OCI-M1 (cell line): ENCODE data around the gene TNFAIP8L3.
A peak's percentile ranks its signal among the peaks of the same experiment; 100 is the strongest.

Experiments
- DNase-seq: peaks from one replicate; lab custom pipeline; 2025; lab: John Stamatoyannopoulos, UW

The TNFAIP8L3 gene

DNA sequence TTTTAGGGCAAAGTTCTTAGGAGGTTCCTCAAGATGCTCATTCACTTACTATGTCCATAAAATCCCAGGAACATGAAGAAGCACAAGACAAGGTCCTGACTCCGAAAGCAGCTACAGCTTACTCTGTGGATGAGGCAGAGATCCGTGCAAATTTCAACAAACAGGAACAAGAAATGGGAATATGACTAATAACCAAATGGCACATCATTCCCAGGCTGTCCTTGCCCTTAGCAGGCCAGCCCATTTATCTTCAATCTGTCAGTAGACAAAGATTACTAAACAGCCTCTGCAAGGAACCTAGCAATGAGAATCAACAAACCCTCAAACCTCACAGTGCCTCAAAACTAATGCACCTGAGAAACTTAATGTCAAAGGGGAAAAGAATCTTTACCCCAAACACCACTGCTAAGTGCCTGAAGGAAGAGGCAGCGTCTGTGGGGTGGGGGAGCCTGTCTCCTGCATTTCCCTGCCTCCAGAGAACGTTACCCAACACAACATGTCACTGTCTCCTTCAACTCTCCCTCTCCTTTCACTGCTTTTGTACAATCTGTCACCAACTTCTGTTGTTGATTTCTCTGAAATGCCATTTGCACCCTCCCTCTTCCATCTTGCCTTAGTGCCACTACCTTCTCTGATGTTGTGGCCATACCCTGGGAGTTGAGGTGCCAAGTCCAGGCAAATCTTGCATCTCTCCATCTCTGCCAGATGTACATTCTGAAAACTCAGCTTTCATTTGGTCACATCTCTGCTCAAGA, 4.8 kb downstream of the TNFAIP8L3 start:
- DNase-seq = no peak

DNA sequence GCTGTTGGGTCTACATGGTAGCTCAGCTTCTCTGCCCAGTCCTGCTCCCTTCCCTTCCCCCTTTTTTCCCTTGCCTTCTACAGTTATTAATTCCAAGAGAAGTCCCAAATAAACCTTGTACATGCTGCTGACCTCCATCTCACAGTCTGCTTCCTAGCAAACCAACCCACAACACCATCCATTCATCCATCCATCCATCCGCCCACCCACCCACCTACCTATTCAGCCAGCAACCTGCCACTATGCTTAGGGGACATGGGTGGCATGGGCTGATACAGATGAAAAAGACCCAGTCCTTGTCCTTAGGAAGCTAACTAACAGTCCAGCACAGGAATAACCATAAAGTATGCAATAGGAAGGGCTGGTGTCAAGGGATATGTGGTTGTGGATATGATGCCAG, 5.7 kb downstream of the TNFAIP8L3 start:
- no peak for DNase-seq

DNA sequence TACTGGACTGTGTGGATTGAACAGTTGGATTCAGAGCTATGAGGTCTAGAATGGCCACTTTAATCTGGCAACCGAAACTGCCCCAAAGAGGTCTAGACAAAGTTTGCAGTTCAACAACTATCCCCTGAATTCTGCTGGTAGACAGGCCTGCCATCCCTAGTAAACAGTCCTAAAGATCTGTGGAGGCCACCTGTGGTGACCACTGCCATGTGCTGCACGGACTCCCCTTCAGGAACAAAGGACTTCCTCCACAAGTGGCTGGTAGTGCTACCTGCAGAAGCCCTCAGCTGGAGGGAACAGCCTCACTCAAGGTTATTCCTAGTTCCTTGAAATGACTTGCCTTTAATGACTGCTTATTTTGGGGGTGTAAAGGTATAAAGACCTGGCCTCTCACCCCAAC, 6.1 kb downstream of the TNFAIP8L3 start:
- no peak for DNase-seq

DNA sequence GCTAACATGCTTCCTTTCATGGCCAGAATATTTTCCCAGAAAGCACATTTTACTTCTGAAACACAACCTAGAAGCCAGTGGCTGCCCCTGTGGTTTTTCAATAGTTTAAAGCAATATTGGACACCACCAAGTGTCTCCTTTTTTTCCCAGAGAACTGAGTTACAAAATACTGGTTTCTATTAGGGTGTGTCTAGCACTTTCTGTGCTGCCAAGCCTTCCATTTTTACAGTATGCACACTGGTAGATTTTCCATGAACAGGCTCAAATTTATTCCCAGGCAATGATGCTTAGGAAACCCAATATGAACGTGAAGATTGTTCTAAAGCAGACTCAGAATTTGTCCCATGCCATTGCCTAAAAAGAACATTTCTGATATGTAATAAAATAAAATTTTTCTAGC, 7.2 kb downstream of the TNFAIP8L3 start:
- no peak for DNase-seq

DNA sequence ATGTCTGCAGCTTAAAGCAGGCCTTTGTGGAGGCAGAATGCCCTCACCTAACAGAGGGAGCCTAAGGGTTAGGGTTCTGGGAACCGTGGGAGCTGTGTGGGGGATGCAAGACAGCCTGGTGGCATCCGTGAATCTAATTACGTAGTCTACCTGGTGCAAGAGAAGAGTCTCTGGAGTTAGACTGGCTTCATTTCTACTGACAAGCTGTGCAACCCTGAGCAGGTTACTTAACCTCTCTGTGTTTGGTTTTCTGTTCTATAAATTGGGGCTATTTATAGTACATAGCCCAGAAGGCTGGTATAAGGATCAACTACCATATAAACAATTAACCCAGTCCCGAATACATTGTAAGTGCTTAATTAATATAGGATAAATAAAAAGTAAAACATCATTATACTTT, 8.3 kb downstream of the TNFAIP8L3 start:
- no peak for DNase-seq

DNA sequence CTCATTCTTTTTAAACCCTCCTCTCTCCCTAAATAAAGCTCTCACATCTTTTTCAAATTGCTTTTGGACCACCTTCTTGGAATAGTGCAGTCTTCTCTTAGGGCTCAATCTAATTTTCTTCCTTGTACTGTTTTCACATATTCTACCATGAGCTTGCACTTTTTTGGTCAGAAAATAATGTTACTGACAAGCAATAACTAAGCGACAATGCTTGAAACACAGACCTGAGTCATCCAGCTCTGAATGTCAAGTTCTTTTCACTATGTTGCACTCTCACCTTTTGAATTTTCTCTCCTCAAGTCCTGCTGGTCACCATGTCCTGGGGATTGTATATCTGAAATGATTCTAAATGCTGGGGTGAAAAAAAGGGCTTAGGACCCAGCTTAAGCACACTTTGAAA, 8.9 kb downstream of the TNFAIP8L3 start:
- DNase-seq = no peak

DNA sequence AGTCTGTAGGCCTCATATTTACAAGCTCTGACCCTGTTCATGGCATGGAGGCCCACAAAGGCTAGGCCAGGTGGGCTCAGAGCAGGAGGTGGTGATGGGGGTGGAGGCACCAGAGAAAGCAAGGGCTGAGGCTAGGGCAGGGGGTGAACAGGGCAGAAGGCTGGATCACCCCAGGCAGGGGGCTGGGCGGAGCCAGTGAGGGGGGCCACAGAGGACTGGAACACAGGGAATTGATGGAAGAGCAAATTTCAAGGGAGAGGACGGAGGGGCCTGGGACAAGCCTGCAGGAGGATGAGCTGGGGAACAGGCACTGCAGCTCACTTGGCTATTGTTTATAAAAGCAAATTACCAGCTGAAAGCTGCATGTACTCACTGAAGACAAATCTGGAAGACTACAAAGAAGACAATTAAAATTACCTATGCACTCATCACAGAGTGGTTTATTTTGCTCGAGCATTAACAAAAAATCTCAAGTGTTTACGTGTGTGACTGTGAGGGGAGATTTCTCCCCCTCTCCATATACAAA, 11.0 kb downstream of the TNFAIP8L3 start:
- no peak for DNase-seq

DNA sequence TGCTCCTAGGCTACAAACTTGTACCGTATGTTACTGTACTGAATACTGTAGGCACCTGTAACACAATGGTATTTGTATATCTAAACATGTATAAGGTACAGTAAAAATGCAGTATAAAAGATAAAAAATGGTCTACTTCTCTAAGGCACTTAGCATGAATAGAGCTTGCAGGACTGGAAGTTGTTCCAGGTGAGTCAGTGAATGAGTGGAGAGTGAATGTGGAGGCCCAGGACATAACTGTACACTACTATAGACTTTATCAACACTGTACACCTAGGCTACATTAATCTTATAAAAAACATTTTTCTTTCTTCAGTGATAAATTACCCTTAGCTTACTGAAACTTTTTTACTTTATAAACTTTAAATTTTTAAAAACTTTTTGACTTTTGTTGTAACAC, 12.5 kb downstream of the TNFAIP8L3 start:
- no peak for DNase-seq

DNA sequence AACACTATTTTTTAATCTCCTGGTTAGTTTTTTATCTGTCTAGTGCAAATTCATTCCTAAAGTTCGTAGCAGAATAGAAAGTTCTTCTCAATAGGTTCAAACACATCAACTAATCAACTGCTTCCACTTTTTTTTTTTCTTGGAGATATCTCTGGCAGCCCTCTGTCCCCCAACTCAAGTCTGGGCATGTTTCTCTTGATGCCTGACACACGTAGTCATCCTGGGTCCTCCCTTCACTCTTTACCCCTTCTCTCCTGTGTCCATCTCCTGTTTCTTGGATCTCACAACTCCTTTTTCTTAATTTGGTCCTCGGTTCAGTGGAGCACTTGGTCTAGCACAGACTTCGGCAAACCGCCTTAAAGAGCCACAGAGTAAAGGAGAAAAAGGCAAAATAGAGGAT, 14.4 kb downstream of the TNFAIP8L3 start:
- no peak for DNase-seq

DNA sequence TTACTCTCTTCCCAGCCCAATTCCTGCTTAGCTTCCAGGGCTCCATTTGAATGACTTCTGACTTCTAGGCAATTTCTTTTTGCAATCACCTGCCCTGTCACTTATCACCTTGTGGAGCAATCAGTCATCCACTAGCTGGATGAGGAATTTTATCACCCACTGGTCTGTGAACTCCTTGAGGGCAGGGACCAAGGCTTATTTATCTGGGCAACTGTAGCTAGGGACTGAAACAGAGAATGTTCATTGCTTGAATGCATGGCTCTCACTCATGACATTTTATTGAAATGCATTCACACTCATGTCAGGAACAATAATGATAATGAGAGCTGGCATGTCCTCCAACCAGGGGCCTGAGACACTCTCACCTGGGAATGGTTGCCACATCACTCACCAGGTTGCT, 15.5 kb downstream of the TNFAIP8L3 start:
- no peak for DNase-seq

DNA sequence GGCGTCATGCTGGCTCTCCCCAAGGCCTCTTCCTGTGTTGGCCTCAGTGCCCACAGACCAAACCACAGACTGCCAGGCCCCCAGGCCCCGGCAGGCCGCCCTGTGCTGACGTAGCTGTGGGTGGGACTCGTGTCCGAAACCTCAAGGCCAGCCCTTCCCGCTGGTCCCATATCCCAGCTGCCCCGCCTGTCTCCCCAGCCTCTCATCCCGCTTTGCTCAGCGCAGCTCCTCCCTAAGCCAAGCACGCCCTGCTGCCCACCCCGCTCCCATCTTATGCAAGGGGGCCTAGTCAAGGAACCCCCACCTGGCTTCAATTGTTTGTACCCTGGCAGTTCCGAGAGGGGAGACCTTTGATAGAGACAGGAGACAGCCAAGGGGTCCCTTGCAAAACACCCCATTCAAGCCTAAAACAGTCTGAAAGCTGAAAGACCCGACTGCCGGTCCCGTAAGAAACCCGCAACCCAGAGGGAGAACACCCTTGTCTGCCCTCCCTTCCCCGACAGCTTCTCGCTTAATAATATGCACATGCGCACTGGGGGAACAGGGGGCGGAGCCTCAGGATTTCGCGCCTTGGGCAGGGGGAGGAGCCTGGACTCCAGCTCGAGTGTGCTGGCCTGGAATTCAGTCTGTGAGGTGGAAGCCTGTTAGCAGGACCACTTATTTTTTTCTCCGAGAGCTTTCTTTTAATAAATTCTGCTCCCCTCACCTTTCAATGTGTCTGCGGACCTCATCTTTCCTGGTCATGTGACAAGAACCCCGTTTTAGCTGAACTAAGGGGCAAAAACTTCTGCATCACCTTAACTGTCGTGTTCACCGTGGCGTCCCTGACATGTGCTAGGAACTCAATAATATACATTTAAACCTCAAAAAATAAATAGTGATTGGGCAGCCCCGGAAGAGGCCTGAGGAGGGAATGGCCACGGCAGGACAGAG, 17.2 kb downstream of the TNFAIP8L3 start:
- DNase-seq = peak; percentile 97

DNA sequence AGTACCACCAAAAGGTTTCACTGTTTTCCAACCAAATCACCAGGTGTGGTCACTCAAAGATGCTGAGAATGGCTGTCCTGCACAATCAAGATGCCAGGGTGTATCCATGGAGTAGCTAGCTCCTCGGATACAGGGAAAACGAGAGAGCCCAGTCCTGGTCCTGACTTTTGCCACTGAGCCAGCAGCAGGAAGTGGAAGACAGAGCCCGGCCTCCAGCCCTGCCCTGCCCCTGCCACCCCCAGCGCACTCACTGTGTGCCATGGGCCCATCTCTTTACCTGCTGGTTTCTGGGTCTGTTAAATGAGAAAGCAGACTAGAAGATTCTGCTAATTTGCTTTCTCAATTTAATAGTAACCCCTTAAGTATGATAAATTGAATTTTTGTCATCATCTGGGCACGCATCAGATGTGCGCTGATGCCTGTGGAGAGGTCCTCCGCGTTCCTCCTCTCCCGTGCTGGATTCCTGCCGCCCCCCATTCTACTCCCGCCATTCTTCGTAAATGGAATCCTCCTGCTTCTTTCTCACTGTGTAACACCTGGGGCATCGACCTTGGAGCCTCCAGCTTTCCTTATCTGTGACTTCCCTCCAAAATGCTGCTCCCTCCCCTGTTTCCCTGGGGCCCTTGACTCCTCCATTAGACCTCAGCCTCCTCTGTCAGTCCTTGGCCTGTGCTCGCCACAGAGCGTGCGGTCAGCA, 18.0 kb downstream of the TNFAIP8L3 start:
- DNase-seq = no peak

DNA sequence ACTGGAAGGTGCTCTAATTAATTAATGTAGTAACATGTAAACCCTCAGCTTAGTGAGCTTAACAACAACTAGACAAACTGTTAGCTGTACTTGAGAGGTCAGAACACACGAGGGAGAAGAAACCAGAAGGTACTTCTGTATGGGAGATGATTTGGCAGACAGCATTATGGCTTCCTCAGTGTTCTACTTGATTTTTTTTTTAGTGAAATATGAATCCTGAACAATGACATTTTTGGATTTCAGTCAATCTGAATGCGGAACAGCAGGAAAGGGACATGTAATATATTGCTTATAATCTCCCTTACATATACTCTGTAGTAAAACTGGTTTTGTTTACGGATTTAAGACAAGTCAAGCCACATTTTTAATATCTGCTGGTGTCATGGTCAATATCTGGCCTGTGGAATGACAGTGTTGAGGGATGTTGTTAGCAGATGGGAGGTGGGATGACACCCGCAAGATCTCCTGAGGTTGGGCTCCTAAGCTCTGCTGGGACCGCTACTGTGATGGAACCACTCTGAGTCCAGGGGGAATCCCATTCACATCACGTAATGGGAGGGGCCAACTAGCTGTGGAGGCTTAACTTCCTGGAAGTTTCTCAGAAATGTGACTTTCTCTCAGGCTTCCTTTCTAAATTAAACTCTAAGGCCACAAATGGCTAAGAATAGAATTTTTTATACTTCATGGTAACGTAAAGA, 18.7 kb downstream of the TNFAIP8L3 start:
- peak; percentile 57 for DNase-seq

DNA sequence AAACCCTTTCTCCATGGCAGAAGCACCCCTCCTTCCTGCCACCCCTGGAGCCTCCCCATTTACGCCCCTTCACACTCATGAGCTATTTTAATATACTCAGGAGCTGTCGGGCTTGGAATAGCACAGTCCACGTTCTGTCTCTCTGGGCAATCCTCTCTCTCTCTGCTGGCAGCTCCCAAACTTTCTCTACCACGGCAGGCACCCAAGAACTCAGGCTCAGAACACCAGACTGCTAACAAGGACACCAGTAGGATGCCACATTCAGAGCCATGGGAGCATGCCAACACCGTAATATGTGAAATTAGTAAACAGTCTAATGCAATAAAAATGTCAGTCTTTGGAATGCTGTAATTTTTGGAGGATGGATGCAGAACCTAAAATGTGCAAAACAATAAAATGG, 19.3 kb downstream of the TNFAIP8L3 start:
- DNase-seq = no peak

DNA sequence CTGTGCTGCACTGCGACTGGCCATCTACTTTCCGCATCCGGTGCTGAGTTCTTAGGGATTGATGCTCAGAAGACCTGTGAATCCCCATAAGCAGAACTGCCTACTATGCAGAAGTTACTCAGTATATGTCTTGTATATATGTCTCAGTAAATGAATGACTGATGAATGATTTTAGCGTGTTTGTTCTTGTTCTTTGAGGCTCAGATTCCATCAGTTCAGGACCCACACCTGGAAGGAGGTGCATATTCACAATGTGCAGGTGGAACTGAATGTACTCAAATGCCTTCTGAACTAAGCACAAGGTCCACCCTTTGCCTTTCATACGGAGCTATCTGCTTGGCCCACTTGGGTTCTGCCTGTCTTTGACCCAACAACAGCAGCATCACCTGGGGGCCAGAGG, 19.8 kb downstream of the TNFAIP8L3 start:
- no peak for DNase-seq

DNA sequence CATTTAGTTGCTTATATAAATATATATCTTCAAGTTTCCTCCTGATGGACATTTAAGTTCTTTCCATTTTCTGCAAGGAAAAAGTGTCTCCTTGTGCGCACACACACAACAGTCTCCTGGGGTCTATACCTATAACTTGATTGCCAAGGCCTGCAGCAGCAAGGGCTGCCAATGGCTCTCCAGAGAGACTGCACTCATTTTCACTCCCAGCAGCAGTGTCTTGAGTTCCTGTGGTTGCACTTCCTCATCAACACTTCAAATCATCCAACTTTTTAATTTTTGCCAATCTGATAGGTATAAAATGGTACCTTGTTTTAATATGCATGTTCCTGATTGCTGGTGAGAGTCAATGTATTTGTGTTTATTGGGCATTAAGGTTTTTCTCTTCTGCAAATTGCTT, 23.1 kb downstream of the TNFAIP8L3 start:
- DNase-seq = no peak

DNA sequence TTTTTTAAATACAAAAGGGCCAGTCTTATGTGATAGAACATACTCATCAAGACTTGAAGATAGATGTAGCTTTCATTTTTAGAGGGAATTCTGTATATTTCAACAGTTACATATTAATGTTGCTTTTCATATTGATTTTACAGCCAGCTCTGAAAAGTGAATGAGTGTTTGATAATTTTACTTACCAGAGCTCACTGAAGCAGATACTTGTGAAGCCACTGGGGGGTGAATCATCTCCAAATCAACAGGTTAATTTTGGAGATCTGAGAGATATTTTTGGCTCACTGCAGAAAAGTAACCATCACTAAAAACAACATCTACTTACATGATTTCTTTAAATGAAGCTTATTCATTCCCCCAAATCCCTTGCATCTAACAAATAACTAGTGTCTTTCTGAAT, 24.7 kb downstream of the TNFAIP8L3 start:
- no peak for DNase-seq

DNA sequence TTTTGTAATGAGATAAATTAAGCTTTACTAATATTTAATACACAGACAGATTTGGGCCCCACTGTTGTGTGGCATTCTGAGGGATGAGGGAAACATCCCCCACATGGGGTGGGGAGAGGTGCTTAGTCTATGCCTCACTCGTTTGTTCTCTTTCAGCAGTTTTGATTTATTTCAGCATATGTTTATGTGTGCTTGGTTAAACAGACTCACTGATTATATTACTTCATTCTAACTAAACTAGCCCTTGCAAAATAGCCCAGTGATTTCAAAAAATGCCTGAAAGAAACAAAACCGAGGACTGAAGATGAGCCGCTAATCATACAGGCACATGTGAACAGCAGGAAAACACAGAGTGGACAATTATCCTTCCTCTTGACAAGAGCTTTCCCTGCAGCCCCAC, 27.2 kb downstream of the TNFAIP8L3 start:
- no peak for DNase-seq

DNA sequence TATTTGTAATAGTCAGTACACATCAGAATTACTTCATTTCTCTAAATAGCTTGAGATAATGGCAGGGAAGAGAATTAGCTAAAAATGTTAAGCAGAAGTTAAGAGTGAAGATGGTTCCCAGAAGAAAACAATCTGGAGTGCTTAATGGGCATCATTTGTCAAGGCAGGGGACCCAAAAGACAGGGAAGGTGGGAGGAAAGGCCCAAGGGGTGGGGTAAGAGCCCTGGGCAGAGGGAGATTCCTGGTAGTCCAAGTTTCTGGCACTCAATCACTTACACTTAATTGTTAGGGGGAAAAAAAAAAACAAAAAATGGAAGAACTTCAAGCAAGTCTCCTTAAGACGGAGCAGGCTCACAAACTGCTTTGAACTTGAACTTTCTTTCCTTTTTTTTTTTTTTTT, 28.9 kb downstream of the TNFAIP8L3 start:
- DNase-seq = no peak

DNA sequence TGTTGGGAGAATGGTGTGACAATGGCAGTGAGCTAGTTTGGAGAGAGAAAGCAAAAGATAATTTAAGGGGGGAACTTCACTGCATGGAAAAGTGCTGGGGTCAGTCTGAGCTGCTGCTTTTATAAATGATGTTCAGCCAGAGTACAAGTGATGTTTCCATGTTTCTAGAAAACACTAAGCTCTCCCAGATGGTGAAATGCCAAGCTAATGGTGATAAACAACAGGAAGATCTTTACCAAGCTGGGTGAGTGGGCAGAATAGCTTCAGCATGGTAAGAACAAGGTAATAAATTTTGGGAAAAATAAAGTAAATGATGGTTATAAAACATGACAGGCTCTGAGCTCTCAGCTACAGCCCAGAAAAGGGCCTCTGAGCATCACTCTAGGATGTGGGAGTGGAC, 29.4 kb downstream of the TNFAIP8L3 start:
- no peak for DNase-seq

DNA sequence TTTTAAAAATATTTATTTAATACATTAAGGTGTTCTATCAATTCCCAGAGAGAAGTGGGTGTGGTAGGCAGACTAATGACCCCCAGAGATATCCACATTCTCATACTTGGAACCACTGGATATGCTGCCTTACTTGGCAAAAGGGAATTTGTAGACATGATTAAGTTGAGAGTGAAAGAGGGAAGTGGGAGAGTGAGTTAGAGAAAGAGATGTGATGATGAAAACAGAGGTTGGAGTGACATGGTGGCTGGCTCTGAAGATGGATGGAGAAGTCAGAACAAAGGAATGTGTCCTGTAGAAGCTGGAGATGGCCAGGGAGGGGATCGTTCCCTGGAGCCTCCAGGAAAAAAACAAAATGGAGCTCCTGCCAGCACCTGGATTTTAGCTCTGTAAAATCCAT, 32.0 kb downstream of the TNFAIP8L3 start:
- DNase-seq = no peak
